HG03175 (cell line): Measurements from ENCODE around the gene BATF3.

ENCODE experiments used
- ATAC-seq: cut with Tn5 transposase; IDR thresholded peaks from one replicate; pipeline ENCODE4 v1.9.1; 2021; ENCODE audit warnings: mild to moderate bottlenecking, moderate library complexity; ENCODE audit not compliant: unreplicated experiment

Gene BATF3

GRCh38 chr1:212710566-212710965, 10.9 kb upstream of the BATF3 start:
- ATAC-seq: no peak

- no peak for ATAC-seq
These were observed 4.4 kb upstream of the BATF3 start for GRCh38 chr1:212703991-212704564.

GRCh38 chr1:212702672-212703071, 3.0 kb upstream of the BATF3 start:
- ATAC-seq: no peak

DNA sequence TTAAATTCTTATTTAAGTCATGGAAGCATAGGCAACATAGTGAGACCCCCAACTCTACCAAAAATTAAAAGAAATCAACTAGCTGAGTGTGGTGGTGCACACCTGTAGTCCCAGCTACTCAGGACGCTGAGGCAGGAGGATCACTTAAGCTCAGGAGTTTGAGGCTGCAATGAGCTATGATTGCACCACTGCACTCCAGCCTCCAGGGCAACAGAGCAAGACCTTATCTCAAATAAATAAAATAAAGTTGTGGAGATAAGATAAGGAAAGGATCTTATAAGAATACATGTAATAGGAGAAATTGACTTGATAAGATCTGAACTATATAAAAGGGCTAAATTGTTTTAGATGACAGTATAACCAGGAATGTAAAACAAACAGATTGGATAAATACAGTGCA, 2.3 kb upstream of the BATF3 start:
- no peak for ATAC-seq

DNA sequence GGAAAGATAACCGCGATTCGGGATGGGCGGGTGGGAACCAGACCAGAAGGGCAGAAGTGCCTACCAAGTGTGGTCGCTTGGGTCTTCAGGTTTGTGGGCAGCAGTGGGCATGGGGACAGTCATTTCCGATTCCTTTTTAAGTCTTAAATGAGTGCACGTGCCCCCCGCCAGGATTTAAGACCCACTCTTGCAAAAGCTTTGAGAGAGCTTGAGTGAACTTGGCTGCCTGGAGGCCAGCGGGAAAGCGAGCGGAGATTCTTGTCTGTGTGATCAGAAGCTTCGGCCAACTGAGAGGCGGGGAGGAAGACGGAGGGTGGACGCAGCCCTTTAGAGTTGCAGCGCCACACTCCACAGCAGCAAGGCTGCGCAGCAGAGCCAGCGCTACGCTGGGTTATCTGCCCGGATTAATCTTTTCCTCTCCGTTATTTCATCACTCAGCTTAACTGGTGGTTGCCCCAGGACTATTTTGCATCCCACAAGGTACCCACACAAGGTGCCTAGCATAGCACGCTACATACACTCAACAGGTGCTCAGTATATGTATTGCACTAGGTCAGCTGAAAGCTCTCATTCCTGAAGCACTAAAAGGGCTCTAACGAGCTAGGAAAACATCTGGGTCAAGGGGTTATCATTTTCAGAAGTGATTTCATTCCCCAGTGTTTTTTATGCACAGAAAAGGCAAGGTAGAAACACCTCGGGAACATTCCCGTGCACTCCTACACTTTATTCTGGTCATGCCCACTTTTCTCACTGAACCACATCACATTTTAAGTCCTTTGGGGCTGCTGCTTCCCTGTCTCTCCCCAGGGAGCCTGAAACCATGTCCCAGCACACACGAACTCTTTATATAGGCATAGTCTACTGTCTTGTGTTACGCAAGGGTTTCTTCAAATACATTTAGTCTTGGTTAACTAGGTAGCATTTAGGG, 1.5 kb upstream of the BATF3 start:
- ATAC-seq: peak; percentile 36

GRCh38 chr1:212700223-212700891, 717 bp upstream of the BATF3 start:
- ATAC-seq: peak; percentile 24

GRCh38 chr1:212699104-212699624, 476 bp downstream of the BATF3 start:
- peak; percentile 62 for ATAC-seq

GRCh38 chr1:212698467-212699103, 1.1 kb downstream of the BATF3 start:
- ATAC-seq: peak; percentile 21

DNA sequence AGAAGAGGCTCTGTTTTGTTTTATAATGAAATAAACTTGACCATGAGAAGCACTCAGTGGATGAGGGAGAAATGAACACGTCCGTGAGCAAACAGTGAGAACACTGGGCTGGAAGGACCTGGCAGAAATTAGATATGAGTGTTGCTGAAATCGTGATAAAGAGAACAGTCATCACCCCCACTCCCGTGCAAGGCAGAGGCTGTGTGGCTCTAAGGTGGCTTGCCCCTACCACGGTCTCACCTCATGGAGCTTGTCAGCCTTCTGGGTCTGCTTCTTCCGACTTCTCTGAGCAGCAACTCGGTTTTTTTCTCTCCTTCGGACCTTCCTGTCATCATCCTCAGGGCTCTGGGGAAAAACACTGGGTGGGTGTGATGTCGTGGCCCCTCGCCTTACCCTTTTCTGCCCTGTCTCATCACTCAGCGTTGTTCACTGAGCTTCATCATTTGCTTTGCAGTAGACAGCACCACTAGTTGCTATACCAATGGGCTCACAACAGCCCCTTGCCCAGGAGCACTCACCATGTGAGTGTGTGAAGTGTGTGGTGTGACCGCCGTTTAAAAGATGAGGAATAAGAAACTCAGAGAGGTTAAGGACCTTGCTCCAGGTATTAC, 2.8 kb downstream of the BATF3 start:
- ATAC-seq: no peak

- no peak for ATAC-seq
These were observed 6.6 kb downstream of the BATF3 start for GRCh38 chr1:212692774-212693644.

GRCh38 chr1:212691561-212692071, 8.0 kb downstream of the BATF3 start:
- ATAC-seq: peak; percentile 68

DNA sequence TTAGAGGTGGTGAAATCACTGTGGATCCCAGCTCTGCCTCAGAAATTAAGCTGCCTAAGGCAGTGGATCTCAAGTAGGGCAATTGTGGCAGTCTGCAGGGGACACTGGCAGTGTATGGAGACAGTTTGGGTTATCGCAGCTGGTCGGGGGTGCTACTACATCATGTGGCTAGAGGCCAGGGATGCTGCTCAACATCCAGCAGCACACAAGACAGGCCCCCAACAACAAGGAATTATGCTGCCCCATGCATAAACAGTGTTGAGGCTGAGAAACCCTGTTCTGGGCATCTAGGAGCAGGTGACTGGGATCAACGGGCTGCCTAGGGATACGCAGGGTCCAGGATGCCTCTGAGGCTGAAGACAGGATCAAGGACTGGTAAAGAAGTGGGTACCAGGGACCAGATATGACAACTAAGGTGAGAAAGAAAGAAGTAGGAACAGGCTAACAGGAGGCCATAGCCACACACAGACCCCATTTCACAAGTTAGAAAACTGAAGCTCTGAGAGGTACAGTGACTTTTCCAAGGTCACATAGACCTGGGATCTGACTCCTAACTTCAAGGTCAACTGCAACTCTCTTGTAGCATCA, 8.7 kb downstream of the BATF3 start:
- no peak for ATAC-seq

GRCh38 chr1:212689758-212690529, 9.7 kb downstream of the BATF3 start:
- no peak for ATAC-seq

DNA sequence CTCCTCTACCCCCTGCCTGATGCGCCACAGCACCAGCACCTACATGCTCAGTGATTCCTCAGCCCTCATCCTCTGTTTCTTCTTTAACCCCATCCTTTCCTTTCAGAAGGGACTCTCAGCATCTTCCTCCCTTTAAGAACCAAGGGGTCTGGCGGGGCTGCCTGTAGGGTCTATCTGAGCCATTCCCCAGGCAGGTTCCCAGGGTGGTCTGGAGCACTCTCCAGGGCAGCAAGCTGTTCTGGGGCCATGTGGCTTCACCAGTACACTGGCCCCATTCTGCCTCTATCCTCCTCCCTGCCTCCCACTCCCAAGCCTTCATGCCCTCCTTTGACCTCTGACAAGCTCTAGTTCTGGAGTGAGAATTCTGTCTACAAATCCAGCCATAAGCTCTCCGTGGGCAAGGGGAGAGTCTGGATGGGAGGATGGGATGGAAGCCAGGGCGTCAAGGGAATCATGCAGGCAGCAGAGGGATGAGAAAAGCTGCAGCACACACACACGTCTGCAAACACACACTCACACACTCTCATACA, 10.4 kb downstream of the BATF3 start:
- ATAC-seq: no peak

- no peak for ATAC-seq
These were observed 11.1 kb downstream of the BATF3 start for GRCh38 chr1:212688341-212689047.

GRCh38 chr1:212687811-212688210, 11.8 kb downstream of the BATF3 start:
- no peak for ATAC-seq

DNA sequence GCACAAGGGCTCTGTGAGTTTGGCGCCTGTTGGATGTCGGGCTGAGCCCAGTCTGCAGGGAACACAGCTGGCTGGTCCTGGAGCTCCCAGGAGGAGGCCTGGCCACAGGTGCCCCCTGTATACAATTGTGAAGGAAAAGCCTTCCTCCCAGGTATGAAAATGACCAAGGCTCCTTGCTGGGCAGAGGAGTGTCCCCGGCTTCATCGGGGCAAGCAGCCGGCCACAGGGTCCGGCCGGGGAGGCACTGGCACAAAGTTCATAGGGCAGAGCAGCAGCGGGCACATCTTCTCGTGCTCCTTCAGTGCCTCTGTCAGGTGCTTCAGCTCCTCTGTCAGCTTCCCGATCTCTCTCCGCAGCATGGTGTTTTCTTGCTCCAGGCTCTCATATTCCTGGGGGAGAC, 13.0 kb downstream of the BATF3 start:
- ATAC-seq: no peak
